Breast epithelium (tissue), 3 donors: ENCODE measurements around the gene CDH18.

ENCODE experiments used
- CTCF ChIP-seq, 3 donors: fragments of 450-650 bp; IDR thresholded peaks; one replicate each; pipeline ENCODE4 v1.5.1; 2016 to 2017; ENCODE audit warnings: antibody characterized with exemption in 3 of 3, mild to moderate bottlenecking in 3 of 3, moderate library complexity in 3 of 3
- POLR2A ChIP-seq: fragments of 450-650 bp; IDR thresholded peaks from one replicate; pipeline ENCODE4 v1.6.1; 2016; ENCODE audit warnings: antibody characterized with exemption, mild to moderate bottlenecking, moderate library complexity
- POLR2AphosphoS5 ChIP-seq, 3 donors: sonication (generic); formaldehyde crosslinking; IDR thresholded peaks; one replicate each; pipeline ENCODE4 v1.6.1; 2017; ENCODE audit warnings: antibody characterized with exemption in 3 of 3

GRCh38 chr5:19874811-19875210, 113.2 kb downstream of the CDH18 start:
- TF ChIP-seq CTCF (IDR thresholded peaks at IDR 0.05) (no peak), POLR2A (no peak), POLR2AphosphoS5 (IDR thresholded peaks at IDR 0.05) (no peak)
